Fibroblast of the conjunctiva (primary cell): ENCODE results near the gene NRXN3.
"Not testable (repeated sequence)": the region's sequence is repeated elsewhere in the genome, so short reads cannot be mapped to it uniquely, and the experiment has no call there.

ENCODE experiments used
- DNase-seq: peaks from one replicate; pipeline ENCODE4 v3.0.0-alpha.2; 2010; ENCODE audit warnings: low read depth

Gene NRXN3

GRCh38 chr14:78403278-78403815, 233.2 kb downstream of the NRXN3 start:
- DNase-seq, result no peak

GRCh38 chr14:78405079-78405856, 235.1 kb downstream of the NRXN3 start:
- no peak for DNase-seq

GRCh38 chr14:78412475-78412874, 242.3 kb downstream of the NRXN3 start:
- DNase-seq, result no peak

GRCh38 chr14:78414172-78414571, 244.0 kb downstream of the NRXN3 start:
- DNase-seq, result no peak

GRCh38 chr14:78417532-78417931, 247.4 kb downstream of the NRXN3 start:
- DNase-seq, result no peak

GRCh38 chr14:78424311-78424710, 254.1 kb downstream of the NRXN3 start:
- no peak for DNase-seq

GRCh38 chr14:78425330-78425729, 255.2 kb downstream of the NRXN3 start:
- DNase-seq, result no peak

- no peak for DNase-seq
These were observed 255.6 kb downstream of the NRXN3 start for GRCh38 chr14:78425782-78426181.

GRCh38 chr14:78432046-78432445, 261.9 kb downstream of the NRXN3 start:
- no peak for DNase-seq

GRCh38 chr14:78437448-78437847, 267.3 kb downstream of the NRXN3 start:
- DNase-seq, result not testable (repeated sequence)

GRCh38 chr14:78440356-78440894, 270.3 kb downstream of the NRXN3 start:
- DNase-seq, result no peak

- DNase-seq, result no peak
These were observed 273.7 kb downstream of the NRXN3 start for GRCh38 chr14:78443834-78444233.

GRCh38 chr14:78445275-78445674, 275.1 kb downstream of the NRXN3 start:
- DNase-seq, result no peak

- no peak for DNase-seq
These were observed 276.6 kb downstream of the NRXN3 start for GRCh38 chr14:78446807-78447206.

- no peak for DNase-seq
These were observed 278.3 kb downstream of the NRXN3 start for GRCh38 chr14:78448164-78449094.

- no peak for DNase-seq
These were observed 280.6 kb downstream of the NRXN3 start for GRCh38 chr14:78450669-78451318.

- DNase-seq, result no peak
These were observed 281.1 kb downstream of the NRXN3 start for GRCh38 chr14:78451319-78451695.

- no peak for DNase-seq
These were observed 285.8 kb downstream of the NRXN3 start for GRCh38 chr14:78455896-78456435.

- DNase-seq, result no peak
These were observed 299.8 kb downstream of the NRXN3 start for GRCh38 chr14:78469947-78470346.

- DNase-seq, result no peak
These were observed 309.1 kb downstream of the NRXN3 start for GRCh38 chr14:78479127-78479780.

- no peak for DNase-seq
These were observed 313.9 kb downstream of the NRXN3 start for GRCh38 chr14:78484028-78484427.
